Retinal pigment epithelial cell (primary cell): ENCODE results near the gene VAV3.
"Not testable (repeated sequence)": the region's sequence is repeated elsewhere in the genome, so short reads cannot be mapped to it uniquely, and the experiment has no call there.

Experiments
- DNase-seq: peaks from one replicate; pipeline ENCODE4 v3.0.0-alpha.2; 2010; ENCODE audit warnings: low read depth
- H3K4me3 ChIP-seq: 2 replicates; pipeline ENCODE4 v1.5.1; 2011; ENCODE audit warnings: mild to moderate bottlenecking, low read length, control low read depth, moderate library complexity
- TF ChIP-seq, protein P1 (sequence below): conservative IDR thresholded peaks from 2 replicates; pipeline ENCODE4 v1.5.1; 2011; ENCODE audit warnings: low read depth, low read length, control low read depth, inconsistent platforms

Gene VAV3

DNA sequence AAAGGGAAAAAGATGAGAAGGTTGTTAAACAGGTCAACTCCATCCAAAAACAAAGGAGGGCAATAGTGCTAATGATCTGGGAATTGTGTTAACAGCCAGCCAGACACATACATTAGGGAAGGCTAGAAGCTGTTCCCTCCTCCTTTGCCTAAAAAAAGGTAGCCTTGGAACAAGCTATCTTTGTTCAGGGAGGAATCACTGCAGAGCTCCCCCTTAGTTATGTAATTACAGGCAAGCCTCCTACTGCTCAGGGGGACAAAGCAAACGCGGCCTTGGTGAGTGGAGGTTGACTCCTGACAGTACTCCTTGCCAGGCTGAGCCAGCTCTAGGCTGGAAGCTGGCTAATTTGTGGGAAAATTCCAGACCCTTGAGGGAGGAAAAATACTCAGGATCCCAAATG is 97.6 kb downstream of the VAV3 start:
- TF ChIP-seq, protein P1, sequence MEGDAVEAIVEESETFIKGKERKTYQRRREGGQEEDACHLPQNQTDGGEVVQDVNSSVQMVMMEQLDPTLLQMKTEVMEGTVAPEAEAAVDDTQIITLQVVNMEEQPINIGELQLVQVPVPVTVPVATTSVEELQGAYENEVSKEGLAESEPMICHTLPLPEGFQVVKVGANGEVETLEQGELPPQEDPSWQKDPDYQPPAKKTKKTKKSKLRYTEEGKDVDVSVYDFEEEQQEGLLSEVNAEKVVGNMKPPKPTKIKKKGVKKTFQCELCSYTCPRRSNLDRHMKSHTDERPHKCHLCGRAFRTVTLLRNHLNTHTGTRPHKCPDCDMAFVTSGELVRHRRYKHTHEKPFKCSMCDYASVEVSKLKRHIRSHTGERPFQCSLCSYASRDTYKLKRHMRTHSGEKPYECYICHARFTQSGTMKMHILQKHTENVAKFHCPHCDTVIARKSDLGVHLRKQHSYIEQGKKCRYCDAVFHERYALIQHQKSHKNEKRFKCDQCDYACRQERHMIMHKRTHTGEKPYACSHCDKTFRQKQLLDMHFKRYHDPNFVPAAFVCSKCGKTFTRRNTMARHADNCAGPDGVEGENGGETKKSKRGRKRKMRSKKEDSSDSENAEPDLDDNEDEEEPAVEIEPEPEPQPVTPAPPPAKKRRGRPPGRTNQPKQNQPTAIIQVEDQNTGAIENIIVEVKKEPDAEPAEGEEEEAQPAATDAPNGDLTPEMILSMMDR, result no peak
- DNase-seq, result no peak
- H3K4me3 ChIP-seq, result no peak overlapping the region

DNA sequence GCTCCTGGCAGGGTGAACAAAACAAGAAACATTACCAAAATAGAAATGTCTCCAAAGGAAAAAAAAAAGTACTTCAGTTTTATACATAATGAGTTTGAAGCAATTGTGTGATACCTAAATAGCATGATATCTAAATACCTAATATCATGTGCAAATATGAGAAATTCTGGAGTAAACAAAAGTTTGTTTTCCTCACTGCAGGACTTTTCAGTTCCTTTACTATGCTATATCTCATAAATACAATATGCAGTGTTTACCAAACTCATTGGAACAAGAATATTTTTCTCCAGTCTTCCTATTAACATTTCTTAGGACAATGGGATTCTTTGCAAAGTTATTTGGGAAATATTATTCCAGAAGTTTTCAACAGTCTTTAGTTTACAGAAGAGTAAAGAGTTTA is 98.1 kb downstream of the VAV3 start:
- TF ChIP-seq, protein P1, result no peak
- no peak overlapping the region for H3K4me3 ChIP-seq
- no peak for DNase-seq

DNA sequence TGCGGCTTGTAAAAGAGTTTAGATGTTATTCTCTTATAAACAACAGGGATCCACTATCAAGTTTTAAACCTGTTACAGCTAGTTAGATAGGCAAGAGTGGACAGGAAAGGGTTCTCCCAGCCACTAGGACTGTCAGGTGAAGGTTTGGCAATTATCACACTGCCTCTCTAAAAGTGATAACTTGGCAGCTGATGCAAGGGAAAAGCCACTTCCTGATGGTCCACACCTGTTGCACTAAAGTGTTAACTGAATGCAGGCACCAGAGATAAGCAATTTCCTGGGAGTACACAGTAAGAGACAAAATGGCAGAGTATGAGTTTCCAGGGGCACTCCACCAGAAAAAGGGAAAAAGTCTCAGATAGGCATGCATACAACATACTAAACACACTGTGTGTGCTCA is 99.4 kb downstream of the VAV3 start:
- DNase-seq, result no peak
- TF ChIP-seq, protein P1, result no peak
- no peak overlapping the region for H3K4me3 ChIP-seq

DNA sequence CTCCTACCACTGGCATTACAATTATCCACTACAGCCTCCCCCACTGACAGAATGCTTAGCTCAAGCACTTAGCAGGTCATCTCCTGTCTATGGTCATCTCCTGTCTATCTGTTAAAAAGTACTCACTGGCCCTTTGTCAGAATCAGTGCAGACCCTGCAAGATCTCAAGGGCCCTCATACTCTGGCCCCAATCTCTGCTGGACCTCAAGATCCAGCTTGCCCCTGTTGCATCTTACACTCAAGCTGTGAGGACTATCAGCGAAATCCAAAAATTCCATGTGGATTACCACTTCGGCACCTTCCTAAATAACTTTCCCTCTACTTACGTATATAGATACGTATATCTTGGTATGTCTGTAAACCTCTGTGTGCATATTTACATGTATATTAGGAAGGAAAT is 101.6 kb downstream of the VAV3 start:
- no peak for DNase-seq
- no peak overlapping the region for H3K4me3 ChIP-seq
- TF ChIP-seq, protein P1, result no peak

DNA sequence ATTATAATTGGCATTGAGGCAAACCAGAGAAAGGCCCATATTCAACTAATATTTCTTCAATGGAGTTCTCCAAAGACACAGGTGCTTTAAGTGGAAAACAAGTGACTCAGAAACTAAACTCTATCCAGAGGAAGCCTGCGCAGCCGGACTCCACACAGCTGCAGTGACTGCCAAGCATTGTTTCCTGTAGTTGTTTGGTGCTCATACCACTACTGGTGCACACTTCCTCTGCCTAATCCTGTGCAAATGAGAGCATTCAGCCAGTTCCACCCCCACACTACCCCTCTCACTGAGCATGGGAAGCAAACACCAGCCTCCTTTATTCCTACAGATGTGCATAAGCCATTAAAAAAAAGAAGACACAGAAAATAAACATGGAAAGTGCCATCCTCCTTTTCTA is 102.9 kb downstream of the VAV3 start:
- TF ChIP-seq, protein P1, result no peak
- no peak overlapping the region for H3K4me3 ChIP-seq
- no peak for DNase-seq

DNA sequence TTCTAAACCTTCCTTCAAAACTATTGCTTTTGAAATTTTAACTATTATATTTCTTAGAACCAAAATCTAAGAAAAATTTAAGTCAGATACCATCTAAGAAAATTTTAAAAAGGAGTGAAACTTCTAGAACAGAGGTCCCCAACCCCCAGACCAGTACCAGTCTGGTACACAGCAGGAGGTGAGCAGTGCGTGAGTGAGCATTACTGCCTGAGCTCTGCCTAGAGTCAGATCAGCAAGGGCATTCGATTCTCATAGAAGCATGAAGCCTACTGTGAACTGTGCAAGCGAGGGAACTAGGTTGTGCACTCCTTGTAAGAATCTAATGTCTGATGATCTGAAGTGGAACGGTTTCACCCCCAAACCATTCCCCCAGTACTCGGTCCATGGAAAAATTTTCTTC is 106.7 kb downstream of the VAV3 start:
- TF ChIP-seq, protein P1, result no peak
- DNase-seq, result no peak

DNA sequence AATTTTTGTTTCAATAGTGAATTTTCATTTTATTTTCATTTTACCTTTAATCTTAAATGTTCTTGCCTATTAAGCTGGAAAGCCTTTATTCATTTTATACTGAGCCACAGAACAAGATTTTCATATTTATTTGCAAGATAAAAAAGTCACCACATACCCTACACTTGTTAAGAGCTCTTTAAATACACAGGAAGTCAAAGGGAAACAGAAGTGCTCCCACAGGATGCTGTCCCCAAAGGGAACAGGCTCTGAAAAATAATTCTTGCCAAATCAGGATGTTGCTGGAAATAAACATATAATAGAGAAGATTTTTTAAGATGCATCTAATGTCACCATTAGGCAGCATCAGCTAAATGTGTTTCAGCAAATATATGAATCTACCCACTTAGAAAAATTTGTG is 113.6 kb downstream of the VAV3 start:
- TF ChIP-seq, protein P1, result no peak
- DNase-seq, result no peak
- H3K4me3 ChIP-seq, result no peak overlapping the region

More for the DNA sequence above, 106.7 kb downstream of the VAV3 start:
- H3K4me3 ChIP-seq, result no peak overlapping the region

DNA sequence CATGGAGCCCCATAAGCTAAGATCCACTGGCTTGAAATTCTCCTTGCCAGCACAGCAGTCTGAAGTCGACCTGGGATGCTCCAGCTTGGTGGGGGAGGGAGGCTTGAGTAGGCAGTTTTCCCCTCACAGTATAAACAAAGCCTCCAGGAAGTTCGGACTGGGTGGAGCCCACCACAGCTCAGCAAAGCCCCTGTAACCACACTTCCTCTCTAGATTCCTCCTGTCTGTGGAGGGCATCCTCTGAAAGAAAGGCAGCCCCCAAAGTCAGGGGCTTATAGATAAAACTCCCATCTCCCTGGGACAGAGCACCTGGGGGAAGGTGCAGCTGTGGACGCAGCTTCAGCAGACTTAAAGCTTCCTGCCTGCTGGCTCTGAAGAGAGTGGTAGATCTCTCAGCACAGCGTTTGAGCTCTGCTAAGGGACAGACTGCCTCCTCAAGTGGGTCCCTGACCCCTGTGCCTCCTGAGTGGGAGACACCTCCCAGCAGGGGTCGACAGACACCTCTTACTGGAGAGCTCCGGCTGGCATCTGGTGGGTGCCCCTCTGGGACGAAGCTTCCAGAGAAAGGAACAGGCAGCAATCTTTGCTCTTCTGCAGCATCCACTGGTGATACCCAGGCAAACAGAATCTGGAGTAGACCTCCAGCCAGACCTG is 120.3 kb downstream of the VAV3 start:
- H3K4me3 ChIP-seq, DNase-seq: not testable (repeated sequence)
